H9 (cell line): ENCODE measurements around the gene DDX24. TPM values are rescaled to one million over a fixed set of nuclear protein-coding genes. Genes with fewer than 3 reads are reported as not detected.

ENCODE experiments used
- DNase-seq: peaks from one replicate; pipeline ENCODE4 v3.0.0-alpha.2; 2017
- H2AFZ ChIP-seq: one replicate; pipeline ENCODE4 v1.6.1; 2013; ENCODE audit warnings: mild to moderate bottlenecking, low read length, control low read depth, moderate library complexity
- H2AK5ac ChIP-seq: 2 replicates; pipeline ENCODE4 v1.6.1; 2013; ENCODE audit warnings: low read length, control low read depth, mixed read lengths; ENCODE audit not compliant: insufficient read length
- H2BK120ac ChIP-seq: one replicate; pipeline ENCODE4 v1.6.1; 2013; ENCODE audit warnings: low read depth, mild to moderate bottlenecking, low read length, control low read depth, inconsistent platforms; ENCODE audit not compliant: poor library complexity, severe bottlenecking
- H2BK12ac ChIP-seq: 2 replicates; pipeline ENCODE4 v1.6.1; 2013; ENCODE audit warnings: low read length, control low read depth, mixed read lengths, low read depth; ENCODE audit not compliant: insufficient read length
- H2BK15ac ChIP-seq: 2 replicates; pipeline ENCODE4 v1.6.1; 2013; ENCODE audit warnings: low read depth, low read length, control low read depth
- H2BK20ac ChIP-seq: one replicate; pipeline ENCODE4 v1.6.1; 2013; ENCODE audit warnings: low read depth, mild to moderate bottlenecking, low read length, control low read depth, inconsistent platforms; ENCODE audit not compliant: poor library complexity, severe bottlenecking
- H2BK5ac ChIP-seq: 2 replicates; pipeline ENCODE4 v1.6.1; 2013; ENCODE audit warnings: low read length, control low read depth, mixed read lengths; ENCODE audit not compliant: insufficient read length
- H3K14ac ChIP-seq: 2 replicates; pipeline ENCODE4 v1.6.1; 2013; ENCODE audit warnings: low read length, control low read depth; ENCODE audit not compliant: insufficient read depth
- H3K18ac ChIP-seq: 2 replicates; pipeline ENCODE4 v1.6.1; 2013; ENCODE audit warnings: low read depth, mild to moderate bottlenecking, mixed read lengths, low read length, control low read depth; ENCODE audit not compliant: insufficient read length
- H3K23ac ChIP-seq: 2 replicates; pipeline ENCODE4 v1.6.1; 2013; ENCODE audit warnings: low read length, control low read depth, mixed read lengths, low read depth; ENCODE audit not compliant: insufficient read length
- H3K23me2 ChIP-seq: 2 replicates; pipeline ENCODE4 v1.6.1; 2013; ENCODE audit warnings: low read depth, mild to moderate bottlenecking, mixed read lengths, low read length, control low read depth; ENCODE audit not compliant: insufficient read length, poor library complexity, severe bottlenecking
- H3K27ac ChIP-seq: 2 replicates; pipeline ENCODE4 v1.5.1; 2013; ENCODE audit warnings: low read length, control low read depth, mixed read lengths, low read depth; ENCODE audit not compliant: insufficient read length
- H3K27me3 ChIP-seq: 2 replicates; pipeline ENCODE4 v1.6.1; 2013; ENCODE audit warnings: low read length, control low read depth, inconsistent platforms; ENCODE audit not compliant: insufficient read depth
- H3K4ac ChIP-seq: 2 replicates; pipeline ENCODE4 v1.6.1; 2013; ENCODE audit warnings: low read depth, mild to moderate bottlenecking, control low read depth, inconsistent platforms, low read length, moderate library complexity
- H3K4me1 ChIP-seq: 2 replicates; pipeline ENCODE4 v1.6.1; 2013; ENCODE audit warnings: low read length, control low read depth, inconsistent platforms; ENCODE audit not compliant: insufficient read depth
- H3K4me2 ChIP-seq: 2 replicates; pipeline ENCODE4 v1.6.1; 2013; ENCODE audit warnings: low read length, control low read depth, mixed read lengths; ENCODE audit not compliant: insufficient read length, insufficient read depth
- H3K56ac ChIP-seq: 2 replicates; pipeline ENCODE4 v1.6.1; 2013; ENCODE audit warnings: low read depth, mild to moderate bottlenecking, mixed read lengths, low read length, control low read depth; ENCODE audit not compliant: insufficient read length
- H3K79me1 ChIP-seq: 2 replicates; pipeline ENCODE4 v1.6.1; 2013; ENCODE audit warnings: low read depth, mild to moderate bottlenecking, moderate library complexity, low read length, control low read depth, inconsistent platforms; ENCODE audit not compliant: insufficient read depth, poor library complexity, severe bottlenecking
- H3K79me2 ChIP-seq: 2 replicates; pipeline ENCODE4 v1.6.1; 2013; ENCODE audit warnings: low read length, control low read depth, inconsistent platforms; ENCODE audit not compliant: insufficient read depth
- H3K9ac ChIP-seq: 2 replicates; pipeline ENCODE4 v1.6.1; 2013; ENCODE audit warnings: low read length, control low read depth, mixed read lengths; ENCODE audit not compliant: insufficient read length; ENCODE audit errors: extremely low read depth
- H3K9me3 ChIP-seq: one replicate; pipeline ENCODE4 v1.6.1; 2013; ENCODE audit warnings: low read depth, low read length, inconsistent platforms; ENCODE audit not compliant: control insufficient read depth
- H3T11ph ChIP-seq: one replicate; pipeline ENCODE4 v1.6.1; 2013; ENCODE audit warnings: mild to moderate bottlenecking, low read length, control low read depth, inconsistent platforms
- H4K20me1 ChIP-seq: one replicate; pipeline ENCODE4 v1.6.1; 2013; ENCODE audit not compliant: control insufficient read depth, insufficient read length, insufficient read depth
- H4K5ac ChIP-seq: 2 replicates; pipeline ENCODE4 v1.6.1; 2013; ENCODE audit warnings: low read depth, mild to moderate bottlenecking, mixed read lengths, low read length, control low read depth; ENCODE audit not compliant: insufficient read length
- H4K8ac ChIP-seq: replicated peaks from 2 replicates; pipeline ENCODE4 v1.6.1; 2013; ENCODE audit warnings: low read length, control low read depth, mixed read lengths, low read depth; ENCODE audit not compliant: insufficient read length
- H4K91ac ChIP-seq: 2 replicates; pipeline ENCODE4 v1.6.1; 2013; ENCODE audit warnings: low read depth, mild to moderate bottlenecking, moderate library complexity, mixed read lengths, low read length, control low read depth; ENCODE audit not compliant: insufficient read length
- H3K27ac Mint-ChIP-seq, 3 experiments: 2 replicates in 2 of 3; 3 replicates in 1 of 3; pipeline ENCODE4 v1.8.0; 2020 to 2021; ENCODE audit warnings: mixed read lengths in 3 of 3, mild to moderate bottlenecking in 1 of 3, moderate library complexity in 1 of 3
- H3K27me3 Mint-ChIP-seq: 2 replicates; pipeline ENCODE4 v1.8.0; 2021; ENCODE audit warnings: low read depth, mild to moderate bottlenecking, moderate library complexity, mixed read lengths
- H3K36me3 Mint-ChIP-seq, 3 experiments: 2 replicates in 2 of 3; 3 replicates in 1 of 3; pipeline ENCODE4 v1.8.0; 2020 to 2021; ENCODE audit warnings: low read depth in 3 of 3, mixed read lengths in 3 of 3; ENCODE audit not compliant: insufficient read depth in 1 of 3
- H3K4me1 Mint-ChIP-seq, 2 experiments: 2 replicates each; pipeline ENCODE4 v1.8.0; 2020; ENCODE audit warnings: mixed read lengths in 2 of 2
- H3K4me3 Mint-ChIP-seq, 2 experiments: 2 replicates in 1 of 2; 3 replicates in 1 of 2; pipeline ENCODE4 v1.8.0; 2020 to 2021; ENCODE audit warnings: mild to moderate bottlenecking in 2 of 2, mixed read lengths in 2 of 2, moderate library complexity in 1 of 2
- H3K9me3 Mint-ChIP-seq, 2 experiments: 2 replicates in 1 of 2; 3 replicates in 1 of 2; pipeline ENCODE4 v1.8.0; 2020; ENCODE audit warnings: mild to moderate bottlenecking in 2 of 2, mixed read lengths in 2 of 2, moderate library complexity in 1 of 2
- WGBS: extraction: QIAGEN DNeasy Blood & Tissue Kit; methylation state at CpG from one replicate; pipeline ENCODE4 v1.1.7; 2013; ENCODE audit warnings: missing lambda C conversion rate, low lambda C conversion rate, mixed read lengths; ENCODE audit not compliant: insufficient read length; ENCODE audit errors: extremely low coverage; 5-methylcytosine and 5-hydroxymethylcytosine counted together
- total RNA-seq: library from RNA; stranded (reverse); gene quantifications from 2 replicates; pipeline ENCODE4 v1.2.1, GENCODE V29; 2021
- TF ChIP-seq, protein P1 (sequence below): fragments of 200-600 bp; sonication (generic); conservative IDR thresholded peaks from 3 replicates; pipeline ENCODE4 v1.8.0; 2021; ENCODE audit warnings: antibody characterized with exemption, mild to moderate bottlenecking

DDX24 gene
- total RNA-seq, 1 experiment from 2014 or later: 172 TPM

DNA sequence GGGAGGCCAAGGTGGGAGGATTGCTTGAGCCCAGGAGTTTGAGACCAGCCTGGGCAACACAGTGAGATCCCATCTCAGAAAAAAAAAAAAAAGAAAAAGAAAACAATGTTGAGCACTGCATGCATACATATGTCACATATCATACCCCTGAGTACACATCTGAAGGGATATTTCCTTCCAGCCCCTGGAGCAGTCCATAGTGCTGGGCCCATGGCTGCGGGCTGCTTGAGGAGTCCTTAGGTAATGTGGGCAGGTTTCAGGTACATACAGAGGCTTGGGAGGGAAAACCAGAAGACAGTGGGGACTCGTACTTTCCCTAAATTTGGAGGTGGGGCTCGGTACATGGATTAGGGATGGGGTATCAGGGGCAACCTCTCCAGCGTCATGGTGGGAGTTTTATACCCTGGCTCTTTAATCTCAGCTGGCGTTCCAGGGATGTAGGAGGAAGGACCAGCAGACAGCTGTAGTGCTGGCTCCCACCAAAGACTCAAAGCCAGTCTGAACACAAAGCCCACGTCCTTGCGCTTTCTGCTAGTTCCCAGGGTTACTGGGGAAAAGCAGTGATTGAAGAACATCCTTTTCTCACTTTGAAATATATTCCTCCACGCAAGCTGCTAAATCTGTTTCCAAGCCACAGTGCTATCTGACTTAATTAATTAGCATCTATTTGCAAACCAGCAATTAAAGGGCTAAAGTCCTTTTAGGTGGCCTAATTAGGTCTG lies 49.7 kb downstream of the DDX24 start:
- no peak overlapping the region for H3K4me2 ChIP-seq
- no CpG with 5 or more reads among the region's 8 CpGs for WGBS
- TF ChIP-seq, protein P1, sequence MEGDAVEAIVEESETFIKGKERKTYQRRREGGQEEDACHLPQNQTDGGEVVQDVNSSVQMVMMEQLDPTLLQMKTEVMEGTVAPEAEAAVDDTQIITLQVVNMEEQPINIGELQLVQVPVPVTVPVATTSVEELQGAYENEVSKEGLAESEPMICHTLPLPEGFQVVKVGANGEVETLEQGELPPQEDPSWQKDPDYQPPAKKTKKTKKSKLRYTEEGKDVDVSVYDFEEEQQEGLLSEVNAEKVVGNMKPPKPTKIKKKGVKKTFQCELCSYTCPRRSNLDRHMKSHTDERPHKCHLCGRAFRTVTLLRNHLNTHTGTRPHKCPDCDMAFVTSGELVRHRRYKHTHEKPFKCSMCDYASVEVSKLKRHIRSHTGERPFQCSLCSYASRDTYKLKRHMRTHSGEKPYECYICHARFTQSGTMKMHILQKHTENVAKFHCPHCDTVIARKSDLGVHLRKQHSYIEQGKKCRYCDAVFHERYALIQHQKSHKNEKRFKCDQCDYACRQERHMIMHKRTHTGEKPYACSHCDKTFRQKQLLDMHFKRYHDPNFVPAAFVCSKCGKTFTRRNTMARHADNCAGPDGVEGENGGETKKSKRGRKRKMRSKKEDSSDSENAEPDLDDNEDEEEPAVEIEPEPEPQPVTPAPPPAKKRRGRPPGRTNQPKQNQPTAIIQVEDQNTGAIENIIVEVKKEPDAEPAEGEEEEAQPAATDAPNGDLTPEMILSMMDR: no peak
- H4K20me1 ChIP-seq: no peaks in the 10 kb centered on the region
- H3K9me3 ChIP-seq: no peaks in the 10 kb centered on the region
- peaks cover 0 to 2% of the 10 kb centered on the region in 2 experiments; a peak in 3 of 5 replicates for H3K9me3 Mint-ChIP-seq
- no peak overlapping the region for H4K91ac ChIP-seq
- no peak for DNase-seq
- no peaks in the 10 kb centered on the region for H3K79me2 ChIP-seq
- H3K27ac ChIP-seq: no peak overlapping the region
- H2BK120ac ChIP-seq: no peak overlapping the region
- peaks cover 5% of the 10 kb centered on the region; the same call in 1 of the 2 replicates for H3K27me3 Mint-ChIP-seq
- peaks cover 23 to 30% of the 10 kb centered on the region in 2 experiments for H3K4me1 Mint-ChIP-seq
- no peak overlapping the region for H2BK15ac ChIP-seq
- H3K18ac ChIP-seq: no peak overlapping the region
- no peak overlapping the region for H3K4me3 Mint-ChIP-seq
- no peak overlapping the region for H3K56ac ChIP-seq
- peaks cover 4 to 15% (median 9%) of the 10 kb centered on the region in 3 experiments for H3K36me3 Mint-ChIP-seq
- H3K79me1 ChIP-seq: no peaks in the 10 kb centered on the region
- H3K14ac ChIP-seq: no peak overlapping the region
- H3K27ac Mint-ChIP-seq: no peak overlapping the region; a peak in 2 of 7 replicates
- H3K4ac ChIP-seq: no peak overlapping the region
- no peak overlapping the region for H3T11ph ChIP-seq
- no peak overlapping the region for H2BK12ac ChIP-seq
- H3K4me1 ChIP-seq: no peaks in the 10 kb centered on the region
- H2BK5ac ChIP-seq: no peak overlapping the region
- H2BK20ac ChIP-seq: no peak overlapping the region
- H4K8ac ChIP-seq: no peak overlapping the region
- no peaks in the 10 kb centered on the region for H3K27me3 ChIP-seq
- no peak overlapping the region for H4K5ac ChIP-seq
- H3K23ac ChIP-seq: no peak overlapping the region
- H2AFZ ChIP-seq: no peak overlapping the region
- H2AK5ac ChIP-seq: no peak overlapping the region
- H3K23me2 ChIP-seq: no peaks in the 10 kb centered on the region
- no peak overlapping the region for H3K9ac ChIP-seq
